Measurements from ENCODE around the gene WDR77. TPM values are rescaled to one million over a fixed set of nuclear protein-coding genes. Genes with fewer than 3 reads are reported as not detected.

The WDR77 gene
- polyA plus RNA-seq, 3 donors: 26.4 to 62.2 (median 28.1) TPM

DNA sequence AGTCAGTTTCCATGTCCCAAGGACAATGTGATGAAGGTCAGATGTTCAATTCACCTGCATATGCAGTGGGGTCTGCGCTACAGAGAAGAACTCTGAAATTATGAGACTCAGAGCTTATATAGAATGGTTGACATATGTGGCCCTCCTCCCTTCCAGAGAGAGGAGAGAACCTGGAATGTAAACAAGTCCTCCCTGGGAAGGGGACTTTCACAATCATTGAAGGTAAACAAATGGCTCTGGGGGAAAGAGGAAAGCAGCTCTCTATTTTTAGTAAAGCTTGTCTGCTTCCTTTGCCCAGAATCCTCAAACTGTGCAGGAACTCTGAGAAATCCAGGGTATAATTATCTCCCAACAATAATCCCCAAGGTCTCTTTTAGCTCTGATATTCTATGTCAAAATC is 31.3 kb downstream of the WDR77 start:
- Histone ChIP-seq H3K4me1 (ENCODE audit: control insufficient read depth in 1 of 2, insufficient read depth in 2 of 2, low read length in 2 of 2) (no peaks in the 10 kb centered on the region), H3K27me3 (ENCODE audit: control insufficient read depth in 2 of 2, insufficient read depth in 2 of 2, low read length in 2 of 2) (no peaks in the 10 kb centered on the region), H3K36me3 (replicated peaks in 1 of 2; ENCODE audit: control insufficient read depth in 1 of 2, insufficient read depth in 2 of 2, low read length in 2 of 2) (no peaks in the 10 kb centered on the region), H3K4me2 (replicated peaks; ENCODE audit: extremely low read depth, low read length, poor library complexity, severe bottlenecking) (no peak overlapping the region), H3K9me3 (replicated peaks in 1 of 2; ENCODE audit: control insufficient read depth in 1 of 2, insufficient read depth in 1 of 2, low read length in 2 of 2) (no peaks in the 10 kb centered on the region), H3K27ac (ENCODE audit: low read depth in 1 of 2, low read length in 2 of 2) (no peak overlapping the region), H3K9ac (ENCODE audit: insufficient read depth, low read length, poor library complexity, severe bottlenecking) (no peak overlapping the region), H4K20me1 (ENCODE audit: insufficient read depth, low read length) (no peaks in the 10 kb centered on the region), H2AFZ (ENCODE audit: insufficient read depth, low read depth, low read length, poor library complexity, severe bottlenecking) (no peak overlapping the region), H3K79me2 (ENCODE audit: insufficient read depth, low read length) (no peaks in the 10 kb centered on the region), H3K4me3 (replicated peaks in 1 of 3; ENCODE audit: low read depth in 2 of 3, low read length in 3 of 3) (no peak overlapping the region)
- Mint-ChIP-seq H3K9me3 (peaks cover 0 to 2% (median 0%) of the 10 kb centered on the region in 7 donors), H3K27ac (no peak overlapping the region), H3K27me3 (ENCODE audit: low read depth in 3 of 3) (peaks cover 0 to 3% (median 0%) of the 10 kb centered on the region in 3 donors), H3K4me3 (no peak overlapping the region), H3K36me3 (no peaks in the 10 kb centered on the region), H3K4me1 (peaks cover 7% of the 10 kb centered on the region)
- no CpG with 5 or more reads among the region's 1 CpG for WGBS (ENCODE audit: insufficient coverage)
- DNase-seq: no peak
- intact Hi-C loops (cut with micrococcal nuclease): no loop called here
- TF ChIP-seq, protein P1, sequence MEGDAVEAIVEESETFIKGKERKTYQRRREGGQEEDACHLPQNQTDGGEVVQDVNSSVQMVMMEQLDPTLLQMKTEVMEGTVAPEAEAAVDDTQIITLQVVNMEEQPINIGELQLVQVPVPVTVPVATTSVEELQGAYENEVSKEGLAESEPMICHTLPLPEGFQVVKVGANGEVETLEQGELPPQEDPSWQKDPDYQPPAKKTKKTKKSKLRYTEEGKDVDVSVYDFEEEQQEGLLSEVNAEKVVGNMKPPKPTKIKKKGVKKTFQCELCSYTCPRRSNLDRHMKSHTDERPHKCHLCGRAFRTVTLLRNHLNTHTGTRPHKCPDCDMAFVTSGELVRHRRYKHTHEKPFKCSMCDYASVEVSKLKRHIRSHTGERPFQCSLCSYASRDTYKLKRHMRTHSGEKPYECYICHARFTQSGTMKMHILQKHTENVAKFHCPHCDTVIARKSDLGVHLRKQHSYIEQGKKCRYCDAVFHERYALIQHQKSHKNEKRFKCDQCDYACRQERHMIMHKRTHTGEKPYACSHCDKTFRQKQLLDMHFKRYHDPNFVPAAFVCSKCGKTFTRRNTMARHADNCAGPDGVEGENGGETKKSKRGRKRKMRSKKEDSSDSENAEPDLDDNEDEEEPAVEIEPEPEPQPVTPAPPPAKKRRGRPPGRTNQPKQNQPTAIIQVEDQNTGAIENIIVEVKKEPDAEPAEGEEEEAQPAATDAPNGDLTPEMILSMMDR (IDR thresholded peaks at IDR 0.05): no peak

DNA sequence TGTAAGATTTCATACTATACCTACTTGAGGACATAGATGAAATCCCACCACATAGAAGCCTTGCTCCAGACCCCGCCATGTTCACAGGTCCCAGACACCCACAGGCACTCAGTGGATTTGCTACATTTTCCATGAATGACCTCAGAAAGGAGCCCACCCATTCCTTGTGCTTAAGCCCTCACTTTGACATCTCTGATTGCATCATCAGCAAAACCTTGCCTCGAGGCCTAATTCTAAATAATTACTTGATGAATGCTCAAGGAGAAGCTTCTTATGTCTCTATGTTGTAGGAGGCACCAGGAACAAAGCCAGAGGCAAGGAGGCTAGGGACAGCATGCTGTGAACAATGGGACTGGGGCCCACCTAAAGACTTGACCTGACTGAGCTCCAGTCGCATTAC is 33.6 kb downstream of the WDR77 start:
- Histone ChIP-seq H3K4me1 (ENCODE audit: control insufficient read depth in 1 of 2, insufficient read depth in 2 of 2, low read length in 2 of 2) (no peaks in the 10 kb centered on the region), H3K27me3 (ENCODE audit: control insufficient read depth in 2 of 2, insufficient read depth in 2 of 2, low read length in 2 of 2) (no peaks in the 10 kb centered on the region), H3K79me2 (ENCODE audit: insufficient read depth, low read length) (no peaks in the 10 kb centered on the region), H4K20me1 (ENCODE audit: insufficient read depth, low read length) (no peaks in the 10 kb centered on the region), H3K36me3 (replicated peaks in 1 of 2; ENCODE audit: control insufficient read depth in 1 of 2, insufficient read depth in 2 of 2, low read length in 2 of 2) (no peaks in the 10 kb centered on the region), H3K9ac (ENCODE audit: insufficient read depth, low read length, poor library complexity, severe bottlenecking) (no peak overlapping the region), H2AFZ (ENCODE audit: insufficient read depth, low read depth, low read length, poor library complexity, severe bottlenecking) (no peak overlapping the region), H3K9me3 (replicated peaks in 1 of 2; ENCODE audit: control insufficient read depth in 1 of 2, insufficient read depth in 1 of 2, low read length in 2 of 2) (no peaks in the 10 kb centered on the region), H3K27ac (ENCODE audit: low read depth in 1 of 2, low read length in 2 of 2) (no peak overlapping the region), H3K4me3 (replicated peaks in 1 of 3; ENCODE audit: low read depth in 2 of 3, low read length in 3 of 3) (no peak overlapping the region), H3K4me2 (replicated peaks; ENCODE audit: extremely low read depth, low read length, poor library complexity, severe bottlenecking) (no peak overlapping the region)
- intact Hi-C loops (cut with micrococcal nuclease): no loop called here
- TF ChIP-seq, protein P1 (IDR thresholded peaks at IDR 0.05): no peak
- no peak for DNase-seq
- H3K36me3 Mint-ChIP-seq: no peaks in the 10 kb centered on the region
- H3K27me3 Mint-ChIP-seq (ENCODE audit: low read depth in 3 of 3): peaks cover 0 to 7% (median 0%) of the 10 kb centered on the region in 3 donors
- 92% methylated on average over 1 of the region's 3 CpGs for WGBS (ENCODE audit: insufficient coverage)
- peaks cover 7% of the 10 kb centered on the region for H3K4me1 Mint-ChIP-seq
- peaks cover 0 to 2% (median 0%) of the 10 kb centered on the region in 7 donors for H3K9me3 Mint-ChIP-seq
- H3K27ac Mint-ChIP-seq: no peak overlapping the region
- no peak overlapping the region for H3K4me3 Mint-ChIP-seq
